Measurements from ENCODE around the gene SLC25A36.
A peak's percentile ranks its signal among the peaks of the same experiment; 100 is the strongest.

The SLC25A36 gene

GRCh38 chr3:141006344-141006743, 64.7 kb downstream of the SLC25A36 start:
- Histone ChIP-seq H3F3A (ENCODE audit: insufficient read depth, low read length) (no peaks in the 10 kb centered on the region), H4K20me1 (ENCODE audit: insufficient read depth, low read length) (no peaks in the 10 kb centered on the region)

DNA sequence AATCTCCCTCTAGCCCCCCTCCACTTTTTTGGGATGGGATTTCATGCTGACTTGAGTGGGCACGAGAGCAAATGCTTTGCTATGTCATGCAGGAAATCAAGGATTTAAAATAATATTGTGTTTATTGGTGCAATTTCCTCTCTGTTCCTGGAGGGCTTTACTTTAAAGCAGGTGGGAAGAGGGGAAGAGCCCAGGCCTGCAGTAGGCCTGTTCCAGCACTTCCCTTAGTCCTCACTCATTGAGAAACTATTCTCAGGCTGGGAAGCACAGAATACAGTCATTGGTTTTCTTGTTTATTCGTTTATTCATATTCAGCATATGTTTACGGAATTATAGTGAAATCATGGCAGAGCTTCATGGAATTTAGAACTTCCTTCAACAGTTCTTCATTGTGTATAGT, 67.9 kb downstream of the SLC25A36 start:
- Histone ChIP-seq H3K9me2 (replicated peaks; ENCODE audit: insufficient read depth, low read length) (no peaks in the 10 kb centered on the region), H4K20me1 (ENCODE audit: insufficient read depth, low read length) (no peaks in the 10 kb centered on the region), H3F3A (ENCODE audit: insufficient read depth, low read length) (no peaks in the 10 kb centered on the region), H3K4me3 (ENCODE audit: low read length) (no peak overlapping the region), H3K9ac (ENCODE audit: low read length) (no peak overlapping the region), H3K27me3 (replicated peaks; ENCODE audit: insufficient read depth, low read length) (no peaks in the 10 kb centered on the region), H3K4me1 (ENCODE audit: low read length) (no peaks in the 10 kb centered on the region), H3K79me2 (ENCODE audit: low read length) (no peaks in the 10 kb centered on the region), H3K9me3 (replicated peaks; ENCODE audit: insufficient read depth, low read length) (no peaks in the 10 kb centered on the region), H3K4me2 (ENCODE audit: low read depth, low read length) (no peak overlapping the region), H3K36me3 (replicated peaks; ENCODE audit: insufficient read depth, low read length) (no peaks in the 10 kb centered on the region), H3K27ac (ENCODE audit: low read length) (no peak overlapping the region), H2AFZ (ENCODE audit: low read length) (no peak overlapping the region)
- no peak for DNase-seq
- no peak for TF ChIP-seq EZH2phosphoT487 (IDR thresholded peaks at IDR 0.05; ENCODE audit: low read length)
- TF ChIP-seq EZH2 (optimal IDR thresholded peaks at IDR 0.05; ENCODE audit: low read depth, low read length): no peak
- no peak for TF ChIP-seq CTCF (IDR thresholded peaks at IDR 0.05; ENCODE audit: low read length)

More at GRCh38 chr3:141006344-141006743, 64.7 kb downstream of the SLC25A36 start:
- H3K36me3 ChIP-seq (replicated peaks; ENCODE audit: insufficient read depth, low read length): no peaks in the 10 kb centered on the region
- no peaks in the 10 kb centered on the region for H3K9me2 ChIP-seq (replicated peaks; ENCODE audit: insufficient read depth, low read length)
- H3K9me3 ChIP-seq (replicated peaks; ENCODE audit: insufficient read depth, low read length): no peaks in the 10 kb centered on the region
- no peak overlapping the region for H3K4me3 ChIP-seq (ENCODE audit: low read length)
- H3K27me3 ChIP-seq (replicated peaks; ENCODE audit: insufficient read depth, low read length): no peaks in the 10 kb centered on the region
- no peak overlapping the region for H3K4me2 ChIP-seq (ENCODE audit: low read depth, low read length)
- no peak for DNase-seq
- H3K4me1 ChIP-seq (ENCODE audit: low read length): no peaks in the 10 kb centered on the region
- no peak overlapping the region for H3K27ac ChIP-seq (ENCODE audit: low read length)
- TF ChIP-seq EZH2 (optimal IDR thresholded peaks at IDR 0.05; ENCODE audit: low read depth, low read length): no peak
- TF ChIP-seq EZH2phosphoT487 (IDR thresholded peaks at IDR 0.05; ENCODE audit: low read length): no peak
- TF ChIP-seq CTCF (IDR thresholded peaks at IDR 0.05; ENCODE audit: low read length): no peak
- H3K9ac ChIP-seq (ENCODE audit: low read length): no peak overlapping the region
- no peak overlapping the region for H2AFZ ChIP-seq (ENCODE audit: low read length)
- no peaks in the 10 kb centered on the region for H3K79me2 ChIP-seq (ENCODE audit: low read length)

- Histone ChIP-seq H3K9me3 (replicated peaks; ENCODE audit: insufficient read depth, low read length) (no peaks in the 10 kb centered on the region), H4K20me1 (ENCODE audit: insufficient read depth, low read length) (no peaks in the 10 kb centered on the region), H3K36me3 (replicated peaks; ENCODE audit: insufficient read depth, low read length) (no peaks in the 10 kb centered on the region), H3K9ac (ENCODE audit: low read length) (no peak overlapping the region), H3K27ac (ENCODE audit: low read length) (no peak overlapping the region), H3K79me2 (ENCODE audit: low read length) (no peaks in the 10 kb centered on the region), H3K4me3 (ENCODE audit: low read length) (no peak overlapping the region), H2AFZ (ENCODE audit: low read length) (no peak overlapping the region), H3K27me3 (replicated peaks; ENCODE audit: insufficient read depth, low read length) (no peaks in the 10 kb centered on the region), H3K9me2 (replicated peaks; ENCODE audit: insufficient read depth, low read length) (no peaks in the 10 kb centered on the region), H3F3A (ENCODE audit: insufficient read depth, low read length) (no peaks in the 10 kb centered on the region), H3K4me2 (ENCODE audit: low read depth, low read length) (peak overlapping the region; percentile 9; the same call in 1 of the 2 replicates), H3K4me1 (ENCODE audit: low read length) (no peaks in the 10 kb centered on the region)
- no peak for TF ChIP-seq EZH2phosphoT487 (IDR thresholded peaks at IDR 0.05; ENCODE audit: low read length)
- TF ChIP-seq EZH2 (optimal IDR thresholded peaks at IDR 0.05; ENCODE audit: low read depth, low read length): no peak
- TF ChIP-seq CTCF (IDR thresholded peaks at IDR 0.05; ENCODE audit: low read length): peak; percentile 82
- peak; percentile 66 for DNase-seq
These were observed 69.8 kb downstream of the SLC25A36 start for GRCh38 chr3:141011232-141011996.
